ENCODE measurements around the gene ITPR1.
A peak's percentile ranks its signal among the peaks of the same experiment; 100 is the strongest.
"Not testable (repeated sequence)": the region's sequence is repeated elsewhere in the genome, so short reads cannot be mapped to it uniquely, and the experiment has no call there.

Gene ITPR1

GRCh38 chr3:4584456-4585249, 91.5 kb downstream of the ITPR1 start:
- TF ChIP-seq CTCF (IDR thresholded peaks at IDR 0.05; ENCODE audit: extremely low read depth, insufficient read depth, missing control alignments), result peak; percentile 22
- in situ Hi-C loops (cut with MboI; ENCODE audit: low pct_unique_long_range_greater_than_20kb, low sequenced_read_pairs, unreplicated experiment), result no loop called here
- DNase-seq (ENCODE audit: low spot score), result peak; percentile 26

GRCh38 chr3:4586381-4586780, 93.2 kb downstream of the ITPR1 start:
- no peak for DNase-seq (ENCODE audit: low spot score)
- in situ Hi-C loops (cut with MboI; ENCODE audit: low pct_unique_long_range_greater_than_20kb, low sequenced_read_pairs, unreplicated experiment), result no loop called here
- no peak for TF ChIP-seq CTCF (IDR thresholded peaks at IDR 0.05; ENCODE audit: extremely low read depth, insufficient read depth, missing control alignments)

- TF ChIP-seq CTCF (IDR thresholded peaks at IDR 0.05; ENCODE audit: extremely low read depth, insufficient read depth, missing control alignments), result no peak
- in situ Hi-C loops (cut with MboI; ENCODE audit: low pct_unique_long_range_greater_than_20kb, low sequenced_read_pairs, unreplicated experiment), result no loop called here
- no peak for DNase-seq (ENCODE audit: low spot score)
These were observed 94.1 kb downstream of the ITPR1 start for GRCh38 chr3:4587061-4587837.

- in situ Hi-C loops (cut with MboI; ENCODE audit: low pct_unique_long_range_greater_than_20kb, low sequenced_read_pairs, unreplicated experiment), result no loop called here
- TF ChIP-seq CTCF (IDR thresholded peaks at IDR 0.05; ENCODE audit: extremely low read depth, insufficient read depth, missing control alignments), result no peak
- DNase-seq (ENCODE audit: low spot score), result no peak
These were observed 94.6 kb downstream of the ITPR1 start for GRCh38 chr3:4587838-4588105.

- no peak for TF ChIP-seq CTCF (IDR thresholded peaks at IDR 0.05; ENCODE audit: extremely low read depth, insufficient read depth, missing control alignments)
- in situ Hi-C loops (cut with MboI; ENCODE audit: low pct_unique_long_range_greater_than_20kb, low sequenced_read_pairs, unreplicated experiment), result no loop called here
- DNase-seq (ENCODE audit: low spot score), result no peak
These were observed 95.3 kb downstream of the ITPR1 start for GRCh38 chr3:4588466-4588865.

GRCh38 chr3:4589475-4590097, 96.4 kb downstream of the ITPR1 start:
- in situ Hi-C loops (cut with MboI; ENCODE audit: low pct_unique_long_range_greater_than_20kb, low sequenced_read_pairs, unreplicated experiment), result no loop called here
- TF ChIP-seq CTCF (IDR thresholded peaks at IDR 0.05; ENCODE audit: extremely low read depth, insufficient read depth, missing control alignments), result no peak
- no peak for DNase-seq (ENCODE audit: low spot score)

- in situ Hi-C loops (cut with MboI; ENCODE audit: low pct_unique_long_range_greater_than_20kb, low sequenced_read_pairs, unreplicated experiment); DNase-seq (ENCODE audit: low spot score): not testable (repeated sequence)
These were observed 97.7 kb downstream of the ITPR1 start for GRCh38 chr3:4590849-4591248.
